Testis (tissue), 3 donors: ENCODE measurements around the gene HTR3B. TPM values are rescaled to one million over a fixed set of nuclear protein-coding genes. Genes with fewer than 3 reads are reported as not detected.
A peak's percentile ranks its signal among the peaks of the same experiment; 100 is the strongest.
"Not testable (repeated sequence)": the region's sequence is repeated elsewhere in the genome, so short reads cannot be mapped to it uniquely, and the experiment has no call there.

Experiments used
- DNase-seq: peaks from one replicate; pipeline ENCODE4 v3.0.0-alpha.2; 2019
- H3K27ac ChIP-seq, 2 donors: fragments of 200-600 bp; sonication (generic); one replicate each; pipeline ENCODE4 v1.5.1; 2019
- H3K27me3 ChIP-seq: fragments of 200-600 bp; sonication (generic); one replicate; pipeline ENCODE4 v1.5.1; 2019
- H3K36me3 ChIP-seq: fragments of 200-600 bp; sonication (generic); one replicate; pipeline ENCODE4 v1.5.1; 2017; ENCODE audit warnings: low read depth; ENCODE audit errors: missing control alignments
- H3K4me1 ChIP-seq: fragments of 200-600 bp; sonication (generic); one replicate; pipeline ENCODE4 v1.5.1; 2019
- H3K4me3 ChIP-seq, 2 donors: fragments of 200-600 bp; sonication (generic); one replicate each; pipeline ENCODE4 v1.5.1; 2017 to 2019
- H3K9me3 ChIP-seq: fragments of 200-600 bp; sonication (generic); one replicate; pipeline ENCODE4 v1.5.1; 2017
- POLR2A ChIP-seq: fragments of 450-650 bp; IDR thresholded peaks from one replicate; pipeline ENCODE4 v1.6.1; 2017; ENCODE audit warnings: antibody characterized with exemption, mild to moderate bottlenecking, moderate library complexity
- WGBS, 2 donors: methylation state at CpG; one replicate each; pipeline ENCODE4 v1.1.5; 2018; 5-methylcytosine and 5-hydroxymethylcytosine counted together
- intact Hi-C: fragments of 100-400 bp; cut with DNase I; formaldehyde crosslinking; loops from one replicate; pipeline ENCODE4 v1.15.1; 2023; ENCODE audit warnings: low total_unique reads
- polyA plus RNA-seq: library from polyadenylated mRNA; stranded (reverse); fragments of 350-450 nt; fragmentation: Illumina TruSeq; extraction: RNeasy Lipid Tissue Mini Kit (QIAGEN cat#74804); gene quantifications from one replicate; pipeline ENCODE4 v1.2.3, GENCODE V29; 2014; ENCODE audit warnings: low read depth, low replicate concordance; ENCODE audit not compliant: insufficient read depth
- total RNA-seq, 2 donors: library from RNA; depleted of rRNA; stranded (reverse); fragments of >200 nt; gene quantifications; one replicate each; pipeline ENCODE4 v1.2.3, GENCODE V29; 2016
- TF ChIP-seq, protein P1 (sequence below), 3 experiments: fragments of 450-650 bp in 2 of 3; fragments of 200-600 bp in 1 of 3; sonication (generic) in 1 of 3; IDR thresholded peaks; one replicate each; pipeline ENCODE4 v1.5.1; 2016 to 2019; ENCODE audit warnings: antibody characterized with exemption in 3 of 3, mild to moderate bottlenecking in 2 of 3, moderate library complexity in 1 of 3

The HTR3B gene
- total and polyA plus RNA-seq, 3 donors from 2014 or later: 1.1 to 2.9 (median 1.7) TPM

DNA sequence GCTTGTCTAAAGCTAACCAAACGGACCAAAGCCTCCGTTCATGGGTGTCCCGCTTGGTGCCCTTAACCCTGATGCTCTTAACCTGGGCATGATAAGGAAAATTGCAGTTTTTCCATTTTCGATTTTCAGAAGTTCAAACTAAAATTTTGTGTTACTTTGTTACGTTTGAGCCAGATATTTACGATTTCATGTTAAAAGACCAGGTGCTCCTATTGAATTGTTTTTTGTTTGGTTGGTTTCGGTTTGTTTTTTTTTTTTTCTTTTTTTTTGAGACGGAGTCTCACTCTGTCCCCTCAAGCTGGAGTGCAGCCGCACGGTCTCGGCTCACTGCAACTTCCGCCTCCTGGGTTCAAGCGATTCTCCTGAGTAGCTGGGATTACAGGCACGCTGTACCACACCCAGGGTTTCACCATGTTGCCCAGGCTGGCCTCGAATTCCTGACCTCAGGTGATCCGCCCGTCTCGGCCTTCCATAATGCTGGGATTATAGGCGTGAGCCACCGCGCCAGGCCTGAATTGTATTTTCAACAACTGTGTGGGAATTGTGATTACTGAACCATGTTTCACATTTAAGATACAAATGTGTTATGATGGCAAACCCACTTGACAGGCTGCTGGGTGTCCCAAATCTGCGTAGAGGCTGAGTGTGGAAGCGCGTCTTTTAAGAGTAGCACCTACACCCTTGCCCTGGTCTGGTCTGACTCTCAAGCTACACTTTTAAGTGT, 28.4 kb upstream of the HTR3B start:
- WGBS, 2 donors: 56 to 63% methylated on average over 21 to 24 of the region's 24 CpGs
- no peaks in the 10 kb centered on the region for H3K36me3 ChIP-seq
- TF ChIP-seq POLR2A: no peak
- TF ChIP-seq, protein P1, sequence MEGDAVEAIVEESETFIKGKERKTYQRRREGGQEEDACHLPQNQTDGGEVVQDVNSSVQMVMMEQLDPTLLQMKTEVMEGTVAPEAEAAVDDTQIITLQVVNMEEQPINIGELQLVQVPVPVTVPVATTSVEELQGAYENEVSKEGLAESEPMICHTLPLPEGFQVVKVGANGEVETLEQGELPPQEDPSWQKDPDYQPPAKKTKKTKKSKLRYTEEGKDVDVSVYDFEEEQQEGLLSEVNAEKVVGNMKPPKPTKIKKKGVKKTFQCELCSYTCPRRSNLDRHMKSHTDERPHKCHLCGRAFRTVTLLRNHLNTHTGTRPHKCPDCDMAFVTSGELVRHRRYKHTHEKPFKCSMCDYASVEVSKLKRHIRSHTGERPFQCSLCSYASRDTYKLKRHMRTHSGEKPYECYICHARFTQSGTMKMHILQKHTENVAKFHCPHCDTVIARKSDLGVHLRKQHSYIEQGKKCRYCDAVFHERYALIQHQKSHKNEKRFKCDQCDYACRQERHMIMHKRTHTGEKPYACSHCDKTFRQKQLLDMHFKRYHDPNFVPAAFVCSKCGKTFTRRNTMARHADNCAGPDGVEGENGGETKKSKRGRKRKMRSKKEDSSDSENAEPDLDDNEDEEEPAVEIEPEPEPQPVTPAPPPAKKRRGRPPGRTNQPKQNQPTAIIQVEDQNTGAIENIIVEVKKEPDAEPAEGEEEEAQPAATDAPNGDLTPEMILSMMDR (IDR thresholded peaks at IDR 0.05): no peak
- peak overlapping the region; percentile 88 to 96 for H3K27ac ChIP-seq
- no peaks in the 10 kb centered on the region for H3K27me3 ChIP-seq
- intact Hi-C loops: no loop called here
- peak overlapping the region; percentile 74 to 78 for H3K4me3 ChIP-seq
- peak; percentile 17 for DNase-seq
- no peaks in the 10 kb centered on the region for H3K9me3 ChIP-seq
- H3K4me1 ChIP-seq: peaks cover 11% of the 10 kb centered on the region

DNA sequence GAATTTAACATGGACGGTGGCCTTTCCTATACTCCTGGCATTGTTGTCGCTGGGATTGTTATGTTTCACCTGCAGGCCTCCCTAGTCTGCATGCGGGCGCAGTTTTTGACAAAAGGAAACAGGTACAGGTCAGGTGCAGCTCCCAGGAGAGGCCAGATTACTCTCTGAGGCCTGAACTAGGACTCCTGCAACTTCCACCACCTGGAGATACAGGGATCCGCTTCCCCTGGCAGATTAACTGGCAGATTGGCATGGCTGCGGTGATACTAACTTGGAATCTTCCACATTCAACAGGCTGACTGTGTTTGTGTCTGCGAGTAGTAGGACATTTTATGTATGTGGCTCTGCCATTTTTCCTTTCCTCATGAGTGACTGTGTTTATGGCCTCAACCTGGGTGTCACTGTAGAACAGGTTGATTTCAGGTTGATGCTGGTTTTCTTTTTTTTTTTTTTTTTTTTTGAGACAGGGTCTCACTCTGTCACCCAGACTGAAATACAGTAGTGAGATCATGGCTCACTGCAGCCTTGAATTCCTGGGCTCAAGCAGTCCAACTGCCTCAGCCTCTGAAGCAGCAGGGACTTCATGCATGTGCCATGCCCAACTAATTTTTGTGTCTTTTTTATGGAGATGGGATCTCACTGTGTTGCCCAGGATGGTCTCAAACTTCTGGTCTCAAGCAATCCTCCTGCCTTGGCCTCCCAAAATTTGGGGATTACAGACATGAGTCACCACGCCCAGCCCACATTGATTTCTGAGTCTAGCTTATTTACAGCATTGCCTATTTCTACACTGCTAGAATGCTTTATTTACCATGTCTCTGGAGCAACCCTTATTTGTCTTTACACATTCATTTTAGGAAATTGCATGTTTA, 27.6 kb upstream of the HTR3B start:
- no peaks in the 10 kb centered on the region for H3K36me3 ChIP-seq
- H3K9me3 ChIP-seq: no peaks in the 10 kb centered on the region
- peak overlapping the region in 1 of 2 donors; percentile 96 for H3K27ac ChIP-seq
- TF ChIP-seq, protein P1 (IDR thresholded peaks at IDR 0.05): no peak
- TF ChIP-seq POLR2A: no peak
- 78 to 84% methylated on average over 8 of the region's 8 CpGs for WGBS, 2 donors
- intact Hi-C loops: no loop called here
- H3K27me3 ChIP-seq: no peaks in the 10 kb centered on the region
- H3K4me1 ChIP-seq: peaks cover 11% of the 10 kb centered on the region
- H3K4me3 ChIP-seq: no peak overlapping the region
- DNase-seq: no peak

DNA sequence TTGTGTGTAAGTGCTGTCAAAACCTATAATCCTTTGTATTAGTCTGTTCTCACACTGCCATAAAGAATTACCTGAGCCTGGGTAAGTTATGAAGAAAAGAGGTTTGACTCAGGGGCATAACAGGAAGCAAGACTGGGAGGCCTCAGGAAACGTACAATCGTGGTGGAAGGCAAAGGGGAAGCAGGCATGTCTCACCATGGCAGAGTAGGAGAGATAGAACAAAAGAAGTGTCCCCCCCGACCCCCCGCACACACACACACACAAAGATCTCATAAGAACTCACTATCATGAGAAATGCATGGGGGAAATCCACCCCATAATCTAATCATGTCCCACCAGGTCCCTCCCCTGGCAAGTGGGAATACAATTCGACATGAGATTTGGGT, 26.9 kb upstream of the HTR3B start:
- no peak overlapping the region for H3K27ac ChIP-seq
- intact Hi-C loops: no loop called here
- 75% methylated on average over 5 of the region's 5 CpGs for WGBS, 2 donors

DNA sequence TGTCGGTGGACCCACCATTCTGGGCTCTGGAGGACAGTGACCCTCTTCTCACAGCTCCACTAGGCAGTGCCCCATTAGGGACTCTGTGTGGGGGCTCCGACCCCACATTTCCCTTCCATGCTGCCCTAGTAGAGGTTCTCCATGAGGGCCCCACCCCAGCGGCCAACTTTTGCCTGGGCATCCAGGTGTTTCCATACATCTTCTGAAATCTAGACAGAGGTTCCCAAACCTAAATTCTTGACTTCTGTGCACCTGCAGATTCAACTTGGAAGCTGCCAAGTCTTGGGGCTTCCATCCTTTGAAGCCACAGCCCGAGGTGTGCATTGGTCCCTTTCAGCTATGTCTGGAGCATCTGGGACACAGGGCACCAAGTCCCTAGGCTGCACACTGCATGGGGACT, 25.1 kb upstream of the HTR3B start:
- 93 to 100% methylated on average over 1 to 4 of the region's 4 CpGs for WGBS, 2 donors
- H3K27ac ChIP-seq, H3K36me3 ChIP-seq, H3K9me3 ChIP-seq, H3K4me3 ChIP-seq, H3K27me3 ChIP-seq, DNase-seq, intact Hi-C loops, H3K4me1 ChIP-seq: not testable (repeated sequence)

More for the DNA sequence above, 26.9 kb upstream of the HTR3B start:
- no peak for TF ChIP-seq POLR2A
- TF ChIP-seq, protein P1 (IDR thresholded peaks at IDR 0.05): no peak
- H3K36me3 ChIP-seq: no peaks in the 10 kb centered on the region
- no peak for DNase-seq
- no peaks in the 10 kb centered on the region for H3K9me3 ChIP-seq
- H3K4me3 ChIP-seq: no peak overlapping the region
- peaks cover 8% of the 10 kb centered on the region for H3K4me1 ChIP-seq
- no peaks in the 10 kb centered on the region for H3K27me3 ChIP-seq

DNA sequence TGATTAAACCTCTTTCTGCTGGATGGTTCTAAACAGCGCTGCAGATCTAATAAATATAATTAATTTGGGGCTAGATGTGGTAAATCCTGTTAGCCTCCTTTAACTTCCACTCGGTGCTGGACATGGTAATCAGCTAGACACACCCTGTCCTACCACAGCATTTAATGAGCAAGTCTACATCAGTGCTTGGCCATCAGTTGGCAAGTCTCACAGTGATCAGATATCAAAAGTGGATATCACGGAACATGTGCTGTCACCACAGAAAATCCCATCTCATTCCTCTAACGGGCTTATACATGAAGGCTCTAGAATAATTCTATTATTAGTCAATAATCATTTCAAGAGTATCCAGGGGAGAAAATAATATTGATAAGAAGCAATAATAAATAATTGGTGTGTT, 23.6 kb upstream of the HTR3B start:
- Histone ChIP-seq H3K4me3 (no peak overlapping the region), H3K9me3 (no peaks in the 10 kb centered on the region), H3K4me1 (no peaks in the 10 kb centered on the region), H3K27ac (no peak overlapping the region), H3K27me3 (no peaks in the 10 kb centered on the region), H3K36me3 (no peaks in the 10 kb centered on the region)
- TF ChIP-seq POLR2A: no peak
- TF ChIP-seq, protein P1 (IDR thresholded peaks at IDR 0.05): no peak
- no peak for DNase-seq
- intact Hi-C loops: no loop called here
- WGBS, 2 donors: 82 to 83% methylated on average over 4 of the region's 4 CpGs
